ENCODE results near the gene HPN. TPM values are rescaled to one million over a fixed set of nuclear protein-coding genes. Genes with fewer than 3 reads are reported as not detected.

Gene HPN
- total RNA-seq, 1 donor from 2014 or later = 2.0 TPM

DNA sequence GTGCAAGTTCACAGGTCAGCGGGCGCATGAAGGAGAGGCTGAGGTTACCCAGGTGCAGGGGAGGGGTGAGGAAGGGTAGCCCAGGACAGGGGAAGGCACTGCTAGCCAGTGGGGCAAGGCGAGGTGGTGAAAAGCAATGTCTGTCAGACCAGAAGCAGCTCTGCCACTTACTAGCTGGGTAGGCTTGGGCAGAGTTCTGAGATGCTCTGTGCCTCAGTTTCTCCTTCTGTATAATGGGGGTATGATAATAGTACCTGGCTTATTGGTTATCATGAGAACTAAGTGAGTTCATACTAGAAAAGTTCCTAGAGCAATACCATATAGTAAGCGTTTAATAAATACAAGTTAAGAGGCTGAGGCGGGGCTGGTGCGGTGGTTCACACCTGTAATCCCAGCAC is 25.6 kb upstream of the HPN start:
- TF ChIP-seq, protein P1, sequence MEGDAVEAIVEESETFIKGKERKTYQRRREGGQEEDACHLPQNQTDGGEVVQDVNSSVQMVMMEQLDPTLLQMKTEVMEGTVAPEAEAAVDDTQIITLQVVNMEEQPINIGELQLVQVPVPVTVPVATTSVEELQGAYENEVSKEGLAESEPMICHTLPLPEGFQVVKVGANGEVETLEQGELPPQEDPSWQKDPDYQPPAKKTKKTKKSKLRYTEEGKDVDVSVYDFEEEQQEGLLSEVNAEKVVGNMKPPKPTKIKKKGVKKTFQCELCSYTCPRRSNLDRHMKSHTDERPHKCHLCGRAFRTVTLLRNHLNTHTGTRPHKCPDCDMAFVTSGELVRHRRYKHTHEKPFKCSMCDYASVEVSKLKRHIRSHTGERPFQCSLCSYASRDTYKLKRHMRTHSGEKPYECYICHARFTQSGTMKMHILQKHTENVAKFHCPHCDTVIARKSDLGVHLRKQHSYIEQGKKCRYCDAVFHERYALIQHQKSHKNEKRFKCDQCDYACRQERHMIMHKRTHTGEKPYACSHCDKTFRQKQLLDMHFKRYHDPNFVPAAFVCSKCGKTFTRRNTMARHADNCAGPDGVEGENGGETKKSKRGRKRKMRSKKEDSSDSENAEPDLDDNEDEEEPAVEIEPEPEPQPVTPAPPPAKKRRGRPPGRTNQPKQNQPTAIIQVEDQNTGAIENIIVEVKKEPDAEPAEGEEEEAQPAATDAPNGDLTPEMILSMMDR (conservative IDR thresholded peaks at IDR 0.05; ENCODE audit: low read depth, low read length) = no peak
- no peak overlapping the region for H3K4me3 ChIP-seq (ENCODE audit: low read depth, low read length)
- no peak for DNase-seq (ENCODE audit: low read depth)

DNA sequence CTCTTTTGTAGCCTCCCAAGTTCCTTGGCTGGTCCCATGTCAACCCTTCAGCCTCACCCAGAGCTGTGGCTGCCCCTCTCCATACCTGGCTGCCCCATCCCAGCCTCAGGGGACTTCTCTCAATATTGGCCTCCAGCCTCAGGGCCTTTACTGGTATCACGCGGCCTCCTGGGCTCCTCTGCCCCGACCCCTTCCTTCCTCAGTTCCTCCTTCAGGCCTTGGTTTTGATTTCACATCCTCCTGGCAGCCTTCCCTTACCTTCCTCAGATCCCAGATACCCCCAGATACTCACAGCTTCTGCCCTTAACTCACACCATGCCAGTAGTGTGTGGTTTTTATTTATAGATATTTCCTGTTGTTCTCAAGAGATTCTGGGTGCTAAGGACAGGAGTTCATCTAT is 24.0 kb upstream of the HPN start:
- no peak overlapping the region for H3K4me3 ChIP-seq (ENCODE audit: low read depth, low read length)
- no peak for DNase-seq (ENCODE audit: low read depth)
- TF ChIP-seq, protein P1 (conservative IDR thresholded peaks at IDR 0.05; ENCODE audit: low read depth, low read length) = no peak

DNA sequence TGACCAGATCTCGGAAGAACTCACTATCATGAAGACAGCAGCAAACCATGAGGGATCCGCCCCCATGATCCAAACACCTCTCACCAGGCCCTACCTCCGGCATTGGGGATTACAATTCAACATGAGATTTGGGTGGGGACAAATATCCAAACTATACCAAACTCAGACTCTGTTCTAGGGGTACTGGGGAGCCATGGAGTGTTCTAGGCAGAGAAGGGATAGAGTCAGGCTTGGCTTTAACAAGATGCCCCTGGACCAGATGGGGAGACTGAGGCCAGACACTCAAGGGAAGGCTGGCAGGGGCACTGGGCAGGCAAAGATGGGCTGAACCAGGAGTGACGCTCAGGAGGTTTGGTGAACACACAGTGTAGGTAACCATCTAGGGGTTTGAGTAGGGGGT is 23.1 kb upstream of the HPN start:
- TF ChIP-seq, protein P1 (conservative IDR thresholded peaks at IDR 0.05; ENCODE audit: low read depth, low read length) = no peak

DNA sequence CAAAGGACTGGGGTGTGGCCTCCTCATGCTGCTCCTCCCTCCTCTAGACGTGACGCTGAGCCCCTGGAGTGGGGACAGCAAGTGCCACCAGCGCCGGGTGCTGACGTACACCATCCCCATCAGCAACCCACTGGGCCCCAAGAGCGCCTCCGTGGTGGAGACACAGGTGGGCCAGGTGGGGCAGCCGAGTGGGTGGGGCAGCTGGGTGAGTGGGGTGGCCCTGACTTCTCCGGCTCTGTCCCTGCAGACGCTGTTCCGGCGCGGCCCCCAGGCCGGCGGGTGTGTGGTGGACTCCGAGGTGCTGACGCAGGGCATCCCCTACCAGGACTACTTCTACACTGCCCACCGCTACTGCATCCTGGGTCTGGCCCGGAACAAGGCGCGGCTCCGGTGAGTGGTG is 22.4 kb upstream of the HPN start:
- TF ChIP-seq, protein P1 (conservative IDR thresholded peaks at IDR 0.05; ENCODE audit: low read depth, low read length) = no peak
- DNase-seq (ENCODE audit: low read depth) = no peak
- no peak overlapping the region for H3K4me3 ChIP-seq (ENCODE audit: low read depth, low read length)

More for the DNA sequence above, 23.1 kb upstream of the HPN start:
- DNase-seq (ENCODE audit: low read depth) = no peak
- no peak overlapping the region for H3K4me3 ChIP-seq (ENCODE audit: low read depth, low read length)

DNA sequence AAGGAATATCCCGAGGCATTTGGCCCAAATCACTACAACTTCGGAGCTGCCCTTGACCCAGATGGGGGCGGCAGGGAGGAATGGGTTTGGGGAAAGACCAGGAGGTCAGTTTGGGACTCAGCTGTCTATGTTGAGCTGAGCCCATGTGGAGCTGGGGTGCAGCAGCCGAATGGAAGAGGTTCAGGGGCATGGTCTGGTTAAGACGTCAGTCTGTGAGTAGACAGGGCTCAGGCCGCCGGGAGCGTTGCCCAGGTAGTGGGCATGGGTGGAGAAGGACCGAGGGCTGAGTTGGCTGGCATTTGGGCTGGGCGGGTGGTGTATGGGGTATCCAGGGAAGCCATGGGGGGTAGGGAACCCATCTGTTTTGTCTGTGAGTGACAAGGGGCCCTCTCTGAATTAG is 20.5 kb upstream of the HPN start:
- no peak for DNase-seq (ENCODE audit: low read depth)
- TF ChIP-seq, protein P1 (conservative IDR thresholded peaks at IDR 0.05; ENCODE audit: low read depth, low read length) = no peak
- H3K4me3 ChIP-seq (ENCODE audit: low read depth, low read length) = no peak overlapping the region

DNA sequence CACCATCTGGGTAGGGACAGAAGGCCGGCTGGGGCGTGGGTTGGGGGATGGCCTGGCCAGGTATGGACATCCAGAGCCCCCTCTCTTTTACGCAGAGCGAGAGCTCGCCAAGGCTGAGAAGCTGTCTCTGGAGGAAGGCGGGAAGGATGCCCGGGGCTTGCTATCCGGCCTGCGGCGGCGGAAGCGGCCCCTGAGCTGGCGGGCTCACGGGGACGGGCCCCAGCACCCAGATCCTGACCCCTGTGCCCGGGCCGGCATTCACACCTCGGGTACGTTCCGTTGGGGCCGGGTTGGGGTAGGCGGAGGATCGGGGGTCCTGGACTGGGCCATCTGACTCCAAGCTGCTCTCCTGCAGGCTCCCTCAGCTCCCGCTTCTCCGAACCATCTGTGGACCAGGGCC is 19.9 kb upstream of the HPN start:
- TF ChIP-seq, protein P1 (conservative IDR thresholded peaks at IDR 0.05; ENCODE audit: low read depth, low read length) = no peak
- no peak for DNase-seq (ENCODE audit: low read depth)

DNA sequence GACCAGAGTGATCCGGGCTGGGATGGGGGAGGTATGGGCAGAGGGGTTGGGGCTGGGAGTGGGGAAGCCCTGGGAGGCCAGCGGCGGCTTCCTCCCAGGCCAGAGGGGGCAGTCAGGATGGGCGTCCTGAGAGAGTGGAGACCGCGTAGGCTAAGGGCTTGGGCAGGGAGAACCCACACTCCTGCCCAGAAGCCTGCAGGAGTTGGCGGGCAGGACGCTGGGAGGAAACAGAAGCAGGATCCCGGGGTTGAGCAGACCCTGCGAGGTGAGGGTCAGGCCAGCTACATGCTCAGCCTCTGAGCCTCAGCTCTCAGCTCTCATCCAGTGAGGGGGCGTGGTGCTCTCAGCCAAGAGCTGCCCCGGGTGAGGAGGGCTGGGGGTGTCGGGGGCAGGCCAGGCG is 19.1 kb upstream of the HPN start:
- DNase-seq (ENCODE audit: low read depth) = no peak
- TF ChIP-seq, protein P1 (conservative IDR thresholded peaks at IDR 0.05; ENCODE audit: low read depth, low read length) = no peak
- no peak overlapping the region for H3K4me3 ChIP-seq (ENCODE audit: low read depth, low read length)

More for the DNA sequence above, 19.9 kb upstream of the HPN start:
- no peak overlapping the region for H3K4me3 ChIP-seq (ENCODE audit: low read depth, low read length)

Data from epithelial cell of proximal tubule (primary cell).